ENCODE data around the gene PDGFC.
"Not testable (repeated sequence)": the region's sequence is repeated elsewhere in the genome, so short reads cannot be mapped to it uniquely, and the experiment has no call there.

Gene PDGFC

DNA sequence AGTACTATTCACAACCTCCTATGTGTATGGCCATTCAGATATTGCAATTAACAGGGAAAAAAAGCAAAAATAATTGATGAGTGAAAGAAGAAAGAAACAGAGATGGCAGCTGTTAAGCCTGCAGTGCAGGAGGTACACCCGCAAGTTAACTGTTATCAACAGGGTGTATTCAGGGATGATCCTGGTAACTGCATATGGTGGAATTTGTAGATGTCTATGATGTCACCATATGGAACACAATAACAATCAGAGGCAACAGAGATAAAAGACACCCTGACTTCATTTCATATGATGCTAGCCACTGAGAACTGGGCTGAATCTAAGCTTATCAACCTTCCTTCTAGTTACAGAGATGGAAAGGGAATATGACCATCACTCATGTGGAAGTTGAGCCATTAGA is 96.5 kb downstream of the PDGFC start:
- DNase-seq (ENCODE audit: extremely low read depth, low read depth), result no peak
- no peak overlapping the region for H3K4me3 ChIP-seq (replicated peaks; ENCODE audit: low read depth, low read length)
- TF ChIP-seq CTCF (IDR thresholded peaks at IDR 0.05; ENCODE audit: low read depth, low read length, missing control alignments), result no peak

DNA sequence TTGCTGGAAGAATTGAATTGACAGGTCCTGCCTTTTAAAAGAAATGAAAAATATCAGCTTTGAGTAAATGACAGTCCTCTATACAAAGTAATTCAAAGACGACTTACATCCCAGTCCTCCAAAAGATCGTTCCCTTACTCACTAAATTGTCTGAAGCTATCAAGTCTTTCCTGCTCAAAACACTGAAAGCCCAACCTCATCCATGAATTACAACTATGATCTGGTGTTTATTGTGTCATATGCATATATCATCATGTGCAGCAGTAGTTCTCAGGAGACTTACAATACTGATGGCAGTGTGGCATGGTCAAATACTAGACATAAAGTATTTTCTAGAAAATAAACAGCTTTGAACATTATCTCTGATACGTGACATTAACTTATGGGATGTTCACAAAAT is 97.8 kb downstream of the PDGFC start:
- H3K4me3 ChIP-seq (replicated peaks; ENCODE audit: low read depth, low read length), result no peak overlapping the region
- TF ChIP-seq CTCF (IDR thresholded peaks at IDR 0.05; ENCODE audit: low read depth, low read length, missing control alignments), result no peak
- DNase-seq (ENCODE audit: extremely low read depth, low read depth), result no peak

DNA sequence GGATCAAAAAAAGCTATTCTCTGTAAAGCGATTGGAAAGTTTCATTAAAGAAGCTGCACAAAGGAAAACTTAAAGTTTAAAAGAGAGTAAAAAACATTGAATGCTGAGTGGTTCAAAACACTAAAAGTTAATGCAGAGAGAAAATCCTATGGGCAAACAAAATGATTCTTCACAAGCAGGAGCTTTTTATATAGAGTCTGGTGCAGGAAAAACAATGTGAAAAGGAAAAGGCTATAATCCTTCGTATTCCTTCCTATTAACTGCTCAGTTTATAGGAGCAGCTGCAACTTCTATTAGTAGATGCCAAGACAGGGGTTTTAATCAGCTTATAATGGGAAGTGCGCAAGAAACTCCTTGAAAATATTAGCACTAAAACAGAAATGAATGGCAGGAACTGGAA is 100.7 kb downstream of the PDGFC start:
- DNase-seq (ENCODE audit: extremely low read depth, low read depth), result no peak
- TF ChIP-seq CTCF (IDR thresholded peaks at IDR 0.05; ENCODE audit: low read depth, low read length, missing control alignments), result no peak
- no peak overlapping the region for H3K4me3 ChIP-seq (replicated peaks; ENCODE audit: low read depth, low read length)

DNA sequence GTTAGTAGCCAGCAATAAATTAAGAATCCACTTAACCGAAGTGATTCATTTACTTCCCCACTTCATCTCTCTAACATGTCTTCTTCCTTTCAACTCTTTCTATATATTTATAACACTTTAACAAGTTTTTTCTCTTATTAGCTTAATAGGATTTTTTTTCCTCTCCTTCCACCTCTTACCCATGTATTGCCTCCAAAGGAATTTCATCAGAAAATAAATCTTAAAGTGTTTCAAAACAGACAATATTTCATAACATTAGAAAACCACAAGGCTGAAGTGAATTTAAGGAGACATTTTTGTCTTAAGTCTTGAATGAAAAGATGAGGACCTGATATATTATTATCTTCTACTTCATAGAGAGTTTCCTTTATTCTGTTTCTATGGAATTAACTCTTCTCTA is 101.5 kb downstream of the PDGFC start:
- TF ChIP-seq CTCF (IDR thresholded peaks at IDR 0.05; ENCODE audit: low read depth, low read length, missing control alignments), result no peak
- H3K4me3 ChIP-seq (replicated peaks; ENCODE audit: low read depth, low read length), result no peak overlapping the region
- DNase-seq (ENCODE audit: extremely low read depth, low read depth), result no peak

DNA sequence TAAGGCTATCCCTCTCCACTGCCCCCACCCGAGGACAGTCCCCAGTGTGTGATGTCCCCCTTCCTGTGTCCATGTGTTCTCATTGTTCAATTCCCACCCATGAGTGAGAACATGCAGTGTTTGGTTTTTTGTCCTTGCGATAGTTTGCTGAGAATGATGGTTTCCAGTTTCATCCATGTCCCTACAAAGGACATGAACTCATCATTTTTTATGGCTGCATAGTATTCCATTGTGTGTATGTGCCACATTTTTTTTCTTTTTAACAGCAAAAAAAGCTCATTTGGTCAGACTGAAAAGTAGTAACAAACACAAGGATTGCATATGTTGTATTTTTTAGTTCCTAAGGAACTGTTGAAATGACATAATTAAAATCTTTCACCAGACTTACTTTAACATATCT is 105.5 kb downstream of the PDGFC start:
- not testable (repeated sequence) for DNase-seq (ENCODE audit: extremely low read depth, low read depth); H3K4me3 ChIP-seq (replicated peaks; ENCODE audit: low read depth, low read length)

GRCh38 chr4:156865451-156865850 is 106.1 kb downstream of the PDGFC start:
- no peak for TF ChIP-seq CTCF (IDR thresholded peaks at IDR 0.05; ENCODE audit: low read depth, low read length, missing control alignments)
- no peak overlapping the region for H3K4me3 ChIP-seq (replicated peaks; ENCODE audit: low read depth, low read length)
- no peak for DNase-seq (ENCODE audit: extremely low read depth, low read depth)

- TF ChIP-seq CTCF (IDR thresholded peaks at IDR 0.05; ENCODE audit: low read depth, low read length, missing control alignments), result no peak
- no peak overlapping the region for H3K4me3 ChIP-seq (replicated peaks; ENCODE audit: low read depth, low read length)
- DNase-seq (ENCODE audit: extremely low read depth, low read depth), result no peak
These were observed 113.5 kb downstream of the PDGFC start for GRCh38 chr4:156858071-156858470.

Data from HFF-Myc (cell line).